WTC11 (cell line): ENCODE results near the gene CLEC17A.

ENCODE experiments used
- ATF1 ChIP-seq: sonication (generic); formaldehyde crosslinking; IDR thresholded peaks from 2 replicates; pipeline ENCODE4 v1.8.1; 2023; ENCODE audit warnings: mild to moderate bottlenecking, moderate library complexity, missing genetic modification reagents
- CREB1 ChIP-seq: sonication (generic); formaldehyde crosslinking; IDR thresholded peaks from 2 replicates; pipeline ENCODE4 v1.8.0; 2023; ENCODE audit warnings: mild to moderate bottlenecking, missing genetic modification reagents
- ETV6 ChIP-seq: sonication (generic); formaldehyde crosslinking; IDR thresholded peaks from 2 replicates; pipeline ENCODE4 v1.8.1; 2022; ENCODE audit warnings: mild to moderate bottlenecking, missing genetic modification reagents
- IRF2 ChIP-seq: sonication (generic); formaldehyde crosslinking; IDR thresholded peaks from 2 replicates; pipeline ENCODE4 v1.8.0; 2022; ENCODE audit warnings: low read depth, missing genetic modification reagents, borderline replicate concordance
- NFATC4 ChIP-seq: fragments of 250-450 bp; sonication (Bioruptor Pico); IDR thresholded peaks from 2 replicates; pipeline ENCODE4 v1.9.0; 2021; ENCODE audit warnings: mild to moderate bottlenecking
- NFYB ChIP-seq: sonication (generic); formaldehyde crosslinking; conservative IDR thresholded peaks from 2 replicates; pipeline ENCODE4 v1.8.0; 2022; ENCODE audit warnings: low read depth, missing genetic modification reagents
- TCF7 ChIP-seq: sonication (generic); formaldehyde crosslinking; IDR thresholded peaks from 2 replicates; pipeline ENCODE4 v1.8.0; 2022; ENCODE audit warnings: mild to moderate bottlenecking, low read depth, missing genetic modification reagents, moderate library complexity
- TF ChIP-seq, protein P1 (sequence below): sonication (generic); formaldehyde crosslinking; IDR thresholded peaks from 2 replicates; pipeline ENCODE4 v1.8.1; 2023; ENCODE audit warnings: mild to moderate bottlenecking, missing genetic modification reagents, borderline replicate concordance
- TF ChIP-seq, protein P2 (sequence below): sonication (generic); formaldehyde crosslinking; IDR thresholded peaks from 2 replicates; pipeline ENCODE4 v1.8.1; 2023; ENCODE audit warnings: mild to moderate bottlenecking, missing genetic modification reagents
- TF ChIP-seq, protein P3 (sequence below): fragments of 200-600 bp; IDR thresholded peaks from 2 replicates; pipeline ENCODE4 v1.8.0; 2022; ENCODE audit warnings: antibody characterized with exemption
- TF ChIP-seq, protein P4 (sequence below): sonication (generic); formaldehyde crosslinking; IDR thresholded peaks from 2 replicates; pipeline ENCODE4 v1.8.0; 2022; ENCODE audit warnings: mild to moderate bottlenecking, missing genetic modification reagents
- TF ChIP-seq, protein P5 (sequence below): sonication (generic); formaldehyde crosslinking; IDR thresholded peaks from 2 replicates; pipeline ENCODE4 v1.8.0; 2023; ENCODE audit warnings: missing genetic modification reagents
- TF ChIP-seq, protein P6 (sequence below): sonication (generic); formaldehyde crosslinking; IDR thresholded peaks from 2 replicates; pipeline ENCODE4 v1.8.0; 2022; ENCODE audit warnings: mild to moderate bottlenecking, missing genetic modification reagents

DNA sequence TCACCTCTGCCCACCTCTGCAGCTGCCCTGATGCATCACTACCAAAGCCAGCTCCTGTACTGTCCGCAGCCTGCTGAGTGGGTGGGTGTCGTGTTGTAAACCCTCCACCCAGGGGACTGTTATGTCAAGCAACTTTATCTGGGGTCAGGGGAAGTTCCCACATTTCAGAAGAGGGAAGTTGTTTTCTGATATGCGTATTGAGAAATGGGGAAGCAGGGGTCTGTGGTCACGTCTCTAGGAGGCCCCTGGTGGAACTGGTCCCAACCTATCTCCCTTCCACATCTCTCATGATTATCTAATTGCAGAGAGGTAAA, 31.2 kb downstream of the CLEC17A start:
- TF ChIP-seq, protein P1, sequence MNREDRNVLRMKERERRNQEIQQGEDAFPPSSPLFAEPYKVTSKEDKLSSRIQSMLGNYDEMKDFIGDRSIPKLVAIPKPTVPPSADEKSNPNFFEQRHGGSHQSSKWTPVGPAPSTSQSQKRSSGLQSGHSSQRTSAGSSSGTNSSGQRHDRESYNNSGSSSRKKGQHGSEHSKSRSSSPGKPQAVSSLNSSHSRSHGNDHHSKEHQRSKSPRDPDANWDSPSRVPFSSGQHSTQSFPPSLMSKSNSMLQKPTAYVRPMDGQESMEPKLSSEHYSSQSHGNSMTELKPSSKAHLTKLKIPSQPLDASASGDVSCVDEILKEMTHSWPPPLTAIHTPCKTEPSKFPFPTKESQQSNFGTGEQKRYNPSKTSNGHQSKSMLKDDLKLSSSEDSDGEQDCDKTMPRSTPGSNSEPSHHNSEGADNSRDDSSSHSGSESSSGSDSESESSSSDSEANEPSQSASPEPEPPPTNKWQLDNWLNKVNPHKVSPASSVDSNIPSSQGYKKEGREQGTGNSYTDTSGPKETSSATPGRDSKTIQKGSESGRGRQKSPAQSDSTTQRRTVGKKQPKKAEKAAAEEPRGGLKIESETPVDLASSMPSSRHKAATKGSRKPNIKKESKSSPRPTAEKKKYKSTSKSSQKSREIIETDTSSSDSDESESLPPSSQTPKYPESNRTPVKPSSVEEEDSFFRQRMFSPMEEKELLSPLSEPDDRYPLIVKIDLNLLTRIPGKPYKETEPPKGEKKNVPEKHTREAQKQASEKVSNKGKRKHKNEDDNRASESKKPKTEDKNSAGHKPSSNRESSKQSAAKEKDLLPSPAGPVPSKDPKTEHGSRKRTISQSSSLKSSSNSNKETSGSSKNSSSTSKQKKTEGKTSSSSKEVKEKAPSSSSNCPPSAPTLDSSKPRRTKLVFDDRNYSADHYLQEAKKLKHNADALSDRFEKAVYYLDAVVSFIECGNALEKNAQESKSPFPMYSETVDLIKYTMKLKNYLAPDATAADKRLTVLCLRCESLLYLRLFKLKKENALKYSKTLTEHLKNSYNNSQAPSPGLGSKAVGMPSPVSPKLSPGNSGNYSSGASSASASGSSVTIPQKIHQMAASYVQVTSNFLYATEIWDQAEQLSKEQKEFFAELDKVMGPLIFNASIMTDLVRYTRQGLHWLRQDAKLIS (CRISPR knock-in tag), result no peak
- TF ChIP-seq, protein P2, sequence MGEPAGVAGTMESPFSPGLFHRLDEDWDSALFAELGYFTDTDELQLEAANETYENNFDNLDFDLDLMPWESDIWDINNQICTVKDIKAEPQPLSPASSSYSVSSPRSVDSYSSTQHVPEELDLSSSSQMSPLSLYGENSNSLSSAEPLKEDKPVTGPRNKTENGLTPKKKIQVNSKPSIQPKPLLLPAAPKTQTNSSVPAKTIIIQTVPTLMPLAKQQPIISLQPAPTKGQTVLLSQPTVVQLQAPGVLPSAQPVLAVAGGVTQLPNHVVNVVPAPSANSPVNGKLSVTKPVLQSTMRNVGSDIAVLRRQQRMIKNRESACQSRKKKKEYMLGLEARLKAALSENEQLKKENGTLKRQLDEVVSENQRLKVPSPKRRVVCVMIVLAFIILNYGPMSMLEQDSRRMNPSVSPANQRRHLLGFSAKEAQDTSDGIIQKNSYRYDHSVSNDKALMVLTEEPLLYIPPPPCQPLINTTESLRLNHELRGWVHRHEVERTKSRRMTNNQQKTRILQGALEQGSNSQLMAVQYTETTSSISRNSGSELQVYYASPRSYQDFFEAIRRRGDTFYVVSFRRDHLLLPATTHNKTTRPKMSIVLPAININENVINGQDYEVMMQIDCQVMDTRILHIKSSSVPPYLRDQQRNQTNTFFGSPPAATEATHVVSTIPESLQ (CRISPR knock-in tag), result no peak
- TF ChIP-seq, protein P3, sequence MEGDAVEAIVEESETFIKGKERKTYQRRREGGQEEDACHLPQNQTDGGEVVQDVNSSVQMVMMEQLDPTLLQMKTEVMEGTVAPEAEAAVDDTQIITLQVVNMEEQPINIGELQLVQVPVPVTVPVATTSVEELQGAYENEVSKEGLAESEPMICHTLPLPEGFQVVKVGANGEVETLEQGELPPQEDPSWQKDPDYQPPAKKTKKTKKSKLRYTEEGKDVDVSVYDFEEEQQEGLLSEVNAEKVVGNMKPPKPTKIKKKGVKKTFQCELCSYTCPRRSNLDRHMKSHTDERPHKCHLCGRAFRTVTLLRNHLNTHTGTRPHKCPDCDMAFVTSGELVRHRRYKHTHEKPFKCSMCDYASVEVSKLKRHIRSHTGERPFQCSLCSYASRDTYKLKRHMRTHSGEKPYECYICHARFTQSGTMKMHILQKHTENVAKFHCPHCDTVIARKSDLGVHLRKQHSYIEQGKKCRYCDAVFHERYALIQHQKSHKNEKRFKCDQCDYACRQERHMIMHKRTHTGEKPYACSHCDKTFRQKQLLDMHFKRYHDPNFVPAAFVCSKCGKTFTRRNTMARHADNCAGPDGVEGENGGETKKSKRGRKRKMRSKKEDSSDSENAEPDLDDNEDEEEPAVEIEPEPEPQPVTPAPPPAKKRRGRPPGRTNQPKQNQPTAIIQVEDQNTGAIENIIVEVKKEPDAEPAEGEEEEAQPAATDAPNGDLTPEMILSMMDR, result no peak
- TF ChIP-seq NFATC4 (no peak), TCF7 (CRISPR knock-in tag) (no peak), ATF1 (CRISPR knock-in tag) (no peak), CREB1 (CRISPR knock-in tag) (no peak), ETV6 (CRISPR knock-in tag) (no peak), IRF2 (CRISPR knock-in tag) (no peak), NFYB (no peak)
- TF ChIP-seq, protein P4, sequence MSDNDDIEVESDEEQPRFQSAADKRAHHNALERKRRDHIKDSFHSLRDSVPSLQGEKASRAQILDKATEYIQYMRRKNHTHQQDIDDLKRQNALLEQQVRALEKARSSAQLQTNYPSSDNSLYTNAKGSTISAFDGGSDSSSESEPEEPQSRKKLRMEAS (CRISPR knock-in tag), result no peak
- TF ChIP-seq, protein P5, sequence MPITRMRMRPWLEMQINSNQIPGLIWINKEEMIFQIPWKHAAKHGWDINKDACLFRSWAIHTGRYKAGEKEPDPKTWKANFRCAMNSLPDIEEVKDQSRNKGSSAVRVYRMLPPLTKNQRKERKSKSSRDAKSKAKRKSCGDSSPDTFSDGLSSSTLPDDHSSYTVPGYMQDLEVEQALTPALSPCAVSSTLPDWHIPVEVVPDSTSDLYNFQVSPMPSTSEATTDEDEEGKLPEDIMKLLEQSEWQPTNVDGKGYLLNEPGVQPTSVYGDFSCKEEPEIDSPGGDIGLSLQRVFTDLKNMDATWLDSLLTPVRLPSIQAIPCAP (CRISPR knock-in tag), result no peak
- TF ChIP-seq, protein P6, sequence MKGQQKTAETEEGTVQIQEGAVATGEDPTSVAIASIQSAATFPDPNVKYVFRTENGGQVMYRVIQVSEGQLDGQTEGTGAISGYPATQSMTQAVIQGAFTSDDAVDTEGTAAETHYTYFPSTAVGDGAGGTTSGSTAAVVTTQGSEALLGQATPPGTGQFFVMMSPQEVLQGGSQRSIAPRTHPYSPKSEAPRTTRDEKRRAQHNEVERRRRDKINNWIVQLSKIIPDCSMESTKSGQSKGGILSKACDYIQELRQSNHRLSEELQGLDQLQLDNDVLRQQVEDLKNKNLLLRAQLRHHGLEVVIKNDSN (CRISPR knock-in tag), result no peak
